HG02798 (cell line): ENCODE results near the gene DAZL.
"Not testable (repeated sequence)": the region's sequence is repeated elsewhere in the genome, so short reads cannot be mapped to it uniquely, and the experiment has no call there.

Experiments used
- ATAC-seq: cut with Tn5 transposase; IDR thresholded peaks from one replicate; pipeline ENCODE4 v1.9.1; 2021; ENCODE audit warnings: mild to moderate bottlenecking; ENCODE audit not compliant: unreplicated experiment, poor library complexity

Gene DAZL

GRCh38 chr3:16604887-16605602 lies at the start of gene DAZL:
DAZL (minus strand) TSS chr3:16605423; CDS start chr3:16605205, 218 bp downstream.
- no peak for ATAC-seq

GRCh38 chr3:16654976-16655375 lies 49.8 kb upstream of the DAZL start:
- no peak for ATAC-seq

- no peak for ATAC-seq
These were observed 48.5 kb upstream of the DAZL start for GRCh38 chr3:16653712-16654111.

- ATAC-seq: no peak
These were observed 42.4 kb upstream of the DAZL start for GRCh38 chr3:16647668-16648067.

GRCh38 chr3:16639806-16640205 lies 34.6 kb upstream of the DAZL start:
- no peak for ATAC-seq

GRCh38 chr3:16633948-16634347 lies 28.7 kb upstream of the DAZL start:
- peak; percentile 63 for ATAC-seq

- no peak for ATAC-seq
These were observed 27.2 kb upstream of the DAZL start for GRCh38 chr3:16632395-16632794.

- ATAC-seq: no peak
These were observed 13.5 kb upstream of the DAZL start for GRCh38 chr3:16618721-16619120.

GRCh38 chr3:16617155-16617554 lies 11.9 kb upstream of the DAZL start:
- not testable (repeated sequence) for ATAC-seq

- no peak for ATAC-seq
These were observed 10.9 kb upstream of the DAZL start for GRCh38 chr3:16616083-16616482.

- ATAC-seq: no peak
These were observed 9.1 kb upstream of the DAZL start for GRCh38 chr3:16614033-16615031.

GRCh38 chr3:16609927-16610580 lies 4.8 kb upstream of the DAZL start:
- ATAC-seq: no peak

- no peak for ATAC-seq
These were observed 3.6 kb upstream of the DAZL start for GRCh38 chr3:16608816-16609215.

- ATAC-seq: no peak
These were observed 2.5 kb upstream of the DAZL start for GRCh38 chr3:16607718-16608117.

GRCh38 chr3:16606398-16606797 lies 1.2 kb upstream of the DAZL start:
- ATAC-seq: no peak

GRCh38 chr3:16605966-16606365 lies 743 bp upstream of the DAZL start:
- no peak for ATAC-seq

- ATAC-seq: no peak
These were observed 790 bp downstream of the DAZL start for GRCh38 chr3:16604433-16604832.

GRCh38 chr3:16601537-16602005 lies 3.7 kb downstream of the DAZL start:
- no peak for ATAC-seq

GRCh38 chr3:16600780-16601536 lies 4.3 kb downstream of the DAZL start:
- no peak for ATAC-seq

GRCh38 chr3:16599694-16600093 lies 5.5 kb downstream of the DAZL start:
- ATAC-seq: no peak
